Suprapubic skin (tissue), 3 donors: ENCODE results near the gene FOXB1.

Experiments used
- EP300 ChIP-seq: sonication (generic); formaldehyde crosslinking; IDR thresholded peaks from one replicate; pipeline ENCODE4 v1.6.1; 2017; ENCODE audit warnings: antibody characterized with exemption
- POLR2A ChIP-seq, 2 donors: fragments of 450-650 bp; IDR thresholded peaks; one replicate each; pipeline ENCODE4 v1.6.1; 2017; ENCODE audit warnings: antibody characterized with exemption in 2 of 2, mild to moderate bottlenecking in 2 of 2, moderate library complexity in 2 of 2
- TF ChIP-seq, protein P1 (sequence below), 2 donors: fragments of 200-600 bp in 1 of 2; fragments of 450-650 bp in 1 of 2; sonication (generic) in 1 of 2; IDR thresholded peaks; one replicate each; pipeline ENCODE4 v1.5.1; 2016 to 2019; ENCODE audit warnings: antibody characterized with exemption in 2 of 2, mild to moderate bottlenecking in 1 of 2, moderate library complexity in 1 of 2

DNA sequence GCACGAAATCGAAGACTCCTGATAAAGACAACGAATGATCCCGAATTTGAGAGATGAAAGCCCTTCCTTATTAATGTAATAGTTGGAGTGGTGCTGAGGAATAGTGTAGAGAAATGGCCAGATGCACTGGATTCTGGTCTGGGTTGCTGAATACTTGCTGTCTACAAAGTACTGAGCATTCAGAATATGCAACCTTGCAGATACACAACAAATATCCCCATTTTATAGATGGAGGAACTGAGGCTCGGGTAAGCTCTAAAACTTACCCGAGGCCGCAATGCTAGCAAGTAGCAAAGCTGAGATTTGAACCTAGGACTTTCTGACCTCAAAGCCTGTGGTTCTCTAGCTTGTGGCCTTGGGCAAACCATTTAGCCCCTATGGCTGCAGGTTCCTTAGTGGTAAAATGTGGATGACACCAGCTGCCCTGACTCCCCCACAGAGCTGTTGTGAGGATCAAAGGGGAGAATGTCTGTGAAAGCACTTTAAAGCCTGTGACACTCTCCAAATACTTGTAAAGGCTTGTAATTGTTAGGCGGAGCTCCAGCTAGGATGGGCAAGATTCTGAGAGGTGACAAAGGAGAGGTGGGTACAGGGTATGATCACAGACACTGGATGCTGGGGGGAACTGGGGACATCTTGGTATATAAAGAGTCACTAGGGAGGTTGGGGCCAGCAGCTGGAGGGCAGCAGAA is 39.8 kb downstream of the FOXB1 start:
- no peak for TF ChIP-seq EP300
- no peak for TF ChIP-seq POLR2A (IDR thresholded peaks at IDR 0.05)
- TF ChIP-seq, protein P1, sequence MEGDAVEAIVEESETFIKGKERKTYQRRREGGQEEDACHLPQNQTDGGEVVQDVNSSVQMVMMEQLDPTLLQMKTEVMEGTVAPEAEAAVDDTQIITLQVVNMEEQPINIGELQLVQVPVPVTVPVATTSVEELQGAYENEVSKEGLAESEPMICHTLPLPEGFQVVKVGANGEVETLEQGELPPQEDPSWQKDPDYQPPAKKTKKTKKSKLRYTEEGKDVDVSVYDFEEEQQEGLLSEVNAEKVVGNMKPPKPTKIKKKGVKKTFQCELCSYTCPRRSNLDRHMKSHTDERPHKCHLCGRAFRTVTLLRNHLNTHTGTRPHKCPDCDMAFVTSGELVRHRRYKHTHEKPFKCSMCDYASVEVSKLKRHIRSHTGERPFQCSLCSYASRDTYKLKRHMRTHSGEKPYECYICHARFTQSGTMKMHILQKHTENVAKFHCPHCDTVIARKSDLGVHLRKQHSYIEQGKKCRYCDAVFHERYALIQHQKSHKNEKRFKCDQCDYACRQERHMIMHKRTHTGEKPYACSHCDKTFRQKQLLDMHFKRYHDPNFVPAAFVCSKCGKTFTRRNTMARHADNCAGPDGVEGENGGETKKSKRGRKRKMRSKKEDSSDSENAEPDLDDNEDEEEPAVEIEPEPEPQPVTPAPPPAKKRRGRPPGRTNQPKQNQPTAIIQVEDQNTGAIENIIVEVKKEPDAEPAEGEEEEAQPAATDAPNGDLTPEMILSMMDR (IDR thresholded peaks at IDR 0.05), result no peak
